GM18909 (cell line): ENCODE results near the gene PRAMEF11.
"Not testable (repeated sequence)": the region's sequence is repeated elsewhere in the genome, so short reads cannot be mapped to it uniquely, and the experiment has no call there.

Experiments used
- ATAC-seq: cut with Tn5 transposase; IDR thresholded peaks from one replicate; pipeline ENCODE4 v1.9.1; 2021; ENCODE audit warnings: mild to moderate bottlenecking; ENCODE audit not compliant: unreplicated experiment, poor library complexity

The PRAMEF11 gene

GRCh38 chr1:12831310-12831709 lies at the start of gene PRAMEF11:
PRAMEF11 (minus strand) TSS chr1:12831410; CDS start chr1:12828789, 2,621 bp downstream.
- ATAC-seq: not testable (repeated sequence)

GRCh38 chr1:12878453-12878852 lies 47.2 kb upstream of the PRAMEF11 start:
- ATAC-seq: not testable (repeated sequence)

- not testable (repeated sequence) for ATAC-seq
Observed at GRCh38 chr1:12863131-12863880, 32.1 kb upstream of the PRAMEF11 start.

GRCh38 chr1:12856786-12857185 lies 25.6 kb upstream of the PRAMEF11 start, which contains the start of gene PRAMEF2:
PRAMEF2 (plus strand) TSS chr1:12857086; CDS start chr1:12859010, 1,924 bp downstream.
- ATAC-seq: not testable (repeated sequence)

GRCh38 chr1:12851779-12852178 lies 20.6 kb upstream of the PRAMEF11 start:
- ATAC-seq: no peak

- ATAC-seq: not testable (repeated sequence)
Observed at GRCh38 chr1:12848620-12849019, 17.4 kb upstream of the PRAMEF11 start, which contains the start of gene HNRNPCL1. HNRNPCL1 (minus strand) TSS chr1:12848720; CDS start chr1:12848289, 431 bp downstream.

- not testable (repeated sequence) for ATAC-seq
Observed at GRCh38 chr1:12833251-12833650, 2.0 kb upstream of the PRAMEF11 start.

GRCh38 chr1:12819061-12819460 lies 12.1 kb downstream of the PRAMEF11 start:
- not testable (repeated sequence) for ATAC-seq

GRCh38 chr1:12811409-12811784 lies 19.8 kb downstream of the PRAMEF11 start:
- no peak for ATAC-seq

GRCh38 chr1:12810691-12811408 lies 20.4 kb downstream of the PRAMEF11 start:
- no peak for ATAC-seq

- ATAC-seq: no peak
Observed at GRCh38 chr1:12809933-12810332, 21.3 kb downstream of the PRAMEF11 start.

GRCh38 chr1:12799730-12800129 lies 31.5 kb downstream of the PRAMEF11 start:
- no peak for ATAC-seq

- no peak for ATAC-seq
Observed at GRCh38 chr1:12798911-12799310, 32.3 kb downstream of the PRAMEF11 start.

- ATAC-seq: not testable (repeated sequence)
Observed at GRCh38 chr1:12791097-12791496, 40.1 kb downstream of the PRAMEF11 start, which contains the start of gene PRAMEF1. PRAMEF1 (plus strand) TSS chr1:12791397; CDS start chr1:12793228, 1,831 bp downstream.

GRCh38 chr1:12784729-12785128 lies 46.5 kb downstream of the PRAMEF11 start:
- ATAC-seq: not testable (repeated sequence)

- ATAC-seq: not testable (repeated sequence)
Observed at GRCh38 chr1:12783783-12784182, 47.4 kb downstream of the PRAMEF11 start.

- ATAC-seq: not testable (repeated sequence)
Observed at GRCh38 chr1:12781488-12781887, 49.7 kb downstream of the PRAMEF11 start.

- no peak for ATAC-seq
Observed at GRCh38 chr1:12778907-12779306, 52.3 kb downstream of the PRAMEF11 start.

- ATAC-seq: no peak
Observed at GRCh38 chr1:12778061-12778460, 53.1 kb downstream of the PRAMEF11 start.

GRCh38 chr1:12776801-12777557 lies 54.2 kb downstream of the PRAMEF11 start:
- ATAC-seq: no peak
